Mammary epithelial cell (primary cell): ENCODE data around the gene PTPMT1.
"Not testable (repeated sequence)": the region's sequence is repeated elsewhere in the genome, so short reads cannot be mapped to it uniquely, and the experiment has no call there.

Experiments
- CTCF ChIP-seq, 2 donors: IDR thresholded peaks in 1 of 2; conservative IDR thresholded peaks in 1 of 2; 2 replicates each; pipeline ENCODE4 v1.5.1; 2011 to 2012; ENCODE audit warnings: inconsistent platforms in 2 of 2, low read length in 2 of 2, mild to moderate bottlenecking in 2 of 2, control low read depth in 1 of 2, low read depth in 1 of 2; ENCODE audit not compliant: insufficient read depth in 1 of 2; ENCODE audit errors: extremely low read depth in 1 of 2
- EZH2 ChIP-seq: IDR thresholded peaks from 2 replicates; pipeline ENCODE4 v1.6.1; 2012; ENCODE audit warnings: low read length, inconsistent platforms, borderline replicate concordance

DNA sequence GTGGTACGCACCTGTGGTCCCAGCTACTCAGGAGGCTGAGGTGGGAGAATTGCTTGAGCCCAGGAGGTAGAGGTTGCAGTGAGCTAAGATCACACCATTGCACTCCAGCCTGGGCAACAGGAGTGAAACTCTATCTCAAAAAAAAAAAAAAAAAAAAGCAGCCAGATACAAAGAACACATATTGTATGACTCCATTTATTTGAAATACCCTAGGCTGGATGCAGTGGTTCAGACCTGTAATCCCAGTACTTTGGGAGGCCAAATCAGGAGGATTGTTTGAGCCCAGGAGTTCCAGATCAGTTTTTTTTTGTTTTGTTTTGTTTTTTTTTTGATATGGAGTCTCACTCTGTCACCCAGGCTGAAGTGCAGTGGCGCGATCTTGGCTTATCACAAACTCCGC, 3.0 kb upstream of the PTPMT1 start:
- not testable (repeated sequence) for TF ChIP-seq EZH2; CTCF (conservative IDR thresholded peaks at IDR 0.05 in 1 of 2, IDR thresholded peaks at IDR 0.05 in 1 of 2; ENCODE audit: extremely low read depth in 1 of 2, insufficient read depth in 1 of 2, low read depth in 1 of 2, low read length in 2 of 2)
